GM19452 (cell line): ENCODE data around the gene MTHFD2L.

Experiments
- ATAC-seq: cut with Tn5 transposase; IDR thresholded peaks from one replicate; pipeline ENCODE4 v1.9.1; 2021; ENCODE audit not compliant: unreplicated experiment

The MTHFD2L gene

GRCh38 chr4:74235135-74235534 is 77.2 kb downstream of the MTHFD2L start:
- ATAC-seq, result peak; percentile 75

- ATAC-seq, result no peak
These were observed 79.6 kb downstream of the MTHFD2L start for GRCh38 chr4:74237425-74237966.

- ATAC-seq, result no peak
These were observed 86.1 kb downstream of the MTHFD2L start for GRCh38 chr4:74244049-74244448.

GRCh38 chr4:74252933-74253332 is 95.0 kb downstream of the MTHFD2L start:
- no peak for ATAC-seq

- ATAC-seq, result no peak
These were observed 96.5 kb downstream of the MTHFD2L start for GRCh38 chr4:74254386-74254785.

- ATAC-seq, result no peak
These were observed 97.2 kb downstream of the MTHFD2L start for GRCh38 chr4:74255096-74255495.

- no peak for ATAC-seq
These were observed 101.0 kb downstream of the MTHFD2L start for GRCh38 chr4:74258963-74259362.

GRCh38 chr4:74260036-74260435 is 102.1 kb downstream of the MTHFD2L start:
- ATAC-seq, result no peak

GRCh38 chr4:74262522-74262921 is 104.6 kb downstream of the MTHFD2L start:
- no peak for ATAC-seq

GRCh38 chr4:74263551-74263950 is 105.6 kb downstream of the MTHFD2L start:
- ATAC-seq, result no peak

- ATAC-seq, result no peak
These were observed 108.2 kb downstream of the MTHFD2L start for GRCh38 chr4:74266081-74266480.

- ATAC-seq, result no peak
These were observed 110.2 kb downstream of the MTHFD2L start for GRCh38 chr4:74267998-74268606.

GRCh38 chr4:74268643-74269042 is 110.7 kb downstream of the MTHFD2L start:
- no peak for ATAC-seq

GRCh38 chr4:74278490-74278889 is 120.6 kb downstream of the MTHFD2L start:
- ATAC-seq, result no peak

- no peak for ATAC-seq
These were observed 121.8 kb downstream of the MTHFD2L start for GRCh38 chr4:74279716-74280115.

- ATAC-seq, result no peak
These were observed 125.0 kb downstream of the MTHFD2L start for GRCh38 chr4:74282926-74283325.

GRCh38 chr4:74283614-74284013 is 125.7 kb downstream of the MTHFD2L start:
- ATAC-seq, result no peak

- ATAC-seq, result no peak
These were observed 126.1 kb downstream of the MTHFD2L start for GRCh38 chr4:74284053-74284452.

GRCh38 chr4:74287164-74287563 is 129.2 kb downstream of the MTHFD2L start:
- no peak for ATAC-seq

GRCh38 chr4:74287791-74288190 is 129.9 kb downstream of the MTHFD2L start:
- no peak for ATAC-seq

- ATAC-seq, result no peak
These were observed 133.6 kb downstream of the MTHFD2L start for GRCh38 chr4:74291471-74291870.

GRCh38 chr4:74292111-74292870 is 134.4 kb downstream of the MTHFD2L start:
- no peak for ATAC-seq
